Amygdala (tissue), 56 donors: ENCODE data around the gene PAX7.
"Not testable (repeated sequence)": the region's sequence is repeated elsewhere in the genome, so short reads cannot be mapped to it uniquely, and the experiment has no call there.

Experiments
- DNase-seq, 56 donors: peaks; one replicate each; lab custom pipeline; 2025; lab: John Stamatoyannopoulos, UW

The PAX7 gene

GRCh38 chr1:18630511-18631495 lies at the start of gene PAX7:
Gene PAX7, plus strand, starts transcription at chr1:18630846. Its CDS starts 758 bp downstream, at chr1:18631604.
- no peak for DNase-seq

DNA sequence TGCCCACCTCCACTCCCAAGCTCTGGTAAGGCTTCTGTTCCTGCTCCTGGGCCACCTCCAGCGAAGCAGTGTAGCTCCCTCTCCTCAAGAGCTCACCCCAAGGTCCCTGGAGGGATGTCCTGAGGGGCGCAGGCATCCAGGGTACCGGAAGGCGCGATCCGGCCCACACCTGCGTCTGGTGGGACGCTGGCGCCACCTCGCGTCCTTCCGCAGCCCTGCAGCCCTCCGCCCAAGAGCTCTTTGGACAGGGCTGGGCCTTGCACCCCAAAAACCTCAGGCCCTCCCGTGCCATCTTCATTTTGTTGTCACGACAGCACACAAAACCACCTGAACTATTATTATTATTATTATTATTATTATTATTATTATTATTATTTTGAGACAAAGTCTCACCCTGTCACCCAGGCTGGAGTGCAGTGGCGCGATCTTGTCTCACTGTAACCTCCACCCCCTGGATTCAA lies 49.2 kb upstream of the PAX7 start:
- peak in 7 of 56 donors; percentile 3 to 38 (median 16) for DNase-seq

GRCh38 chr1:18582890-18583289 lies 47.8 kb upstream of the PAX7 start:
- no peak for DNase-seq

DNA sequence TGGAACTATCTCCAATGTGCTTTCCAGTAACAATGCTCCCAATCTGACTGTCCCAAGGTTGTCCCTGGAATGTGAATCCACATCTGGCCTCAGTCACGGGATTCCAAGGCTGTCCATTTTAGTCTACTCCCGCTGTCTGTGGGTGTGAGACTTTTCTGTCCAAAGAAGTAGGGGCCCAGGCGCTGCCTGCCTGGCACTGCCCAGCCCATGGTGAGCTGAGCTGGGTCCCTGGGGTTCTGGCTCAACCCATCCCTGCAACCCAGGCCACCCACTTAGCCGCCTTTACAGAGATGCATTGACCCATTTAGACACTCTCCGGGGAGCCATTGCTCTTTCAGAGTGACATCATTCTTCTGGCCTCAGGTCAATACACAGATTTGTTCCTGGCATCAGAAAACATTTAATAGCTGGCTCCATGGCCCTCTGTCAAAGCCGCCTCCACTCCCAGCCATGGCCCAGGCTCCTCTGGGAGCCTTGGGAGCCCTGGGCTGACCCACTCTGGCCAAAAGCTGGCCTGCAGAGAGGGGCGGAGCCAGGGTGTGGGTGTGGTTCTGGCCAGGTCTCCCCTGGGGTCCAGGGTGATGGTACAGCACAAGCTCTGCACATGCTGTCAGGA lies 47.2 kb upstream of the PAX7 start:
- DNase-seq = no peak

DNA sequence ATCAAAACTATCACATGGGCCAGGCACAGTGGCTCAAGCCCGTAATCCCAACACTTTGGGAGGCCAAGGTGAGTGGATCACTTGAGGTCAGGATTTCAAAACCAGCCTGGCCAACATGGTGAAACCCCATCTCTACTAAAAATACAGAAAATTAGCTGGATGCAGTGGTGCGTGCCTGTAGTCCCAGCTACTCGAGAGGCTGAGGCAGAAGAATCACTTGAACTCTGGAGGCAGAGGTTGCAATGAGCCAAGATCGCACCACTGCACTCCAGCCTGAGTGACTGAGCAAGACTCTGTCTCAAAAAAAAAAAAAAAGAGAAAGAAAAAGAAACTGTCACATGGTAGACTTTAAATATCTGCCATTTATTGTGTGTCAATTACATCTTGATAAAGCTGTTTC lies 44.6 kb upstream of the PAX7 start:
- not testable (repeated sequence) for DNase-seq

GRCh38 chr1:18588093-18588492 lies 42.6 kb upstream of the PAX7 start:
- DNase-seq = no peak

DNA sequence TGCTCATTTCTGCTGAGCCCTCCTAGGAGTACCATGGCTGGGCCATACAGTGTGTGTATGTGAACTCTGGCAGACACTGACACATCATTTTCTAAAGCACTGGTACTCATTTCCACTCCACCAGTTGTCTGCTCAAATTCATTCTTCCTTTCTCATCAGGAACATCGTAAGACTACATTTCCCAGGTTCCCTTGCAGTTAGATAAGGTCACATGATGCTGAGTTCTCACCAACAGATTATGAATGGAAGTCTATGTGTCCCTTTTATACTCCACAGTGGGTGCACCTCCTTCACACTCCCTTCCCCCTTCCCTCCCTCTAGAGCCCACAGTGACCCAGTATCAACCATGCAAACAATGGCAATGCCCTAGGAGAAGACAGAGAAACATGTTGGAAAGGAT lies 38.3 kb upstream of the PAX7 start:
- no peak for DNase-seq

GRCh38 chr1:18597160-18598042 lies 33.2 kb upstream of the PAX7 start:
- DNase-seq = peak in 35 of 56 donors; percentile 5 to 67 (median 24)

- peak in 3 of 56 donors; percentile 2 to 13 (median 3) for DNase-seq
Observed at GRCh38 chr1:18599086-18599485, 31.6 kb upstream of the PAX7 start.

DNA sequence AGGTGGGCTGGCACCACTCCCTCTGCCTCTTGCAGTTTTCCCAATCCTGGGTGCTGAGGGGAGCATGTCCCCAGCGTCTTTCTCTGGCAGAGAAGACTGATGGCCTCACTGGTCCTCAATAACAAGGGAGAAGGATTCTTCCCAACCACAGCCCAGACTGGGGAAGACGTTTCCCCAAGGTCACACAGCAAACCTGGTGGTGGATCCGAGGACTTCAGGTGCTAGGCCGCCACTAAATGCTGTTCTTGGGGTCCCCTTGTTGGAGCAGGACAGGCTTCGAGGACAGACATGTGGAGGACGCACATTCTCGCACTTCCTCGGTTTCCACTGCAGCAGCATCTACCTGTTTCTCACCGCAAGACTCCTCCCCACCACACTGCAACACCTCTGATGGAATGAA lies 30.9 kb upstream of the PAX7 start:
- no peak for DNase-seq

- no peak for DNase-seq
Observed at GRCh38 chr1:18602533-18603211, 28.0 kb upstream of the PAX7 start.

- no peak for DNase-seq
Observed at GRCh38 chr1:18603212-18603852, 27.3 kb upstream of the PAX7 start.

GRCh38 chr1:18606443-18607288 lies 24.0 kb upstream of the PAX7 start:
- no peak for DNase-seq

GRCh38 chr1:18607289-18607760 lies 23.3 kb upstream of the PAX7 start:
- DNase-seq = no peak

DNA sequence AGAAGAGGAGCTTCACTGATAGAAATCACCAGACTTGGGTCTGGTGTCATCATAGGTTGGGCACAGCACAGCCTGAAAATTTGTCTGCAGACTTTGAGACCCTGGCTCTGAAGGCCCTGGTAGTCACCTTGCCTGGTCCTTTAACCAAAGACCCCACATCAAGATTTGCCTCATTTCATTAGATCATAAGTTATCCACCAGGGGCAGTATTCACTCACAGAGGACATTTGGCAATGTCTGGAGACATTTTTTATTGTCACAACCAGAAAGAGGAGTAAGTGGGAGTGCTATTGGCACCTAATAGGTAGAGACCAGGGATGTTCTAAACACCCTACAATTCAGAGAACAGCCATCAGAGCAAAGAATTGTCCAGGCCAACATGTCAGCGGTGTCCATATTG lies 22.1 kb upstream of the PAX7 start:
- DNase-seq = no peak

DNA sequence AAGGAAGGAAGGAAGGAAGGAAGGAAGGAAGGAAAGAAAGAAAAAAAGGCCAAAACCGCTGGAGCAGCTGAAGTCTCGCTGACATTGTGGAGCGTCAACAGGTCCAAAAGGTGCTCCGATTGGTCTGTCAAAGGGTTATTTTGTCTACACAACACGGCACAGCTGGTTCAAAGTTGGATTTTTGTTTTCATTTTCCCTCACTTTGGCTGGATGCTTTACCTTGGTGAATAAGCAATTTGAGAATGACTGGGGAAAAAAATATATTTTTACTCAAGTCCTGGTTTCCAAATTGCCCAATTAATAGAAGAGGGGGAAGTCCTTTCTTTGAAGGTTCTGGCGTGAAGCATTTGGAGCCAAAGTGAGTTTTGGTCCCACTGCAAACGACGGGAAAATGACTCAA lies 19.3 kb upstream of the PAX7 start:
- DNase-seq = no peak

DNA sequence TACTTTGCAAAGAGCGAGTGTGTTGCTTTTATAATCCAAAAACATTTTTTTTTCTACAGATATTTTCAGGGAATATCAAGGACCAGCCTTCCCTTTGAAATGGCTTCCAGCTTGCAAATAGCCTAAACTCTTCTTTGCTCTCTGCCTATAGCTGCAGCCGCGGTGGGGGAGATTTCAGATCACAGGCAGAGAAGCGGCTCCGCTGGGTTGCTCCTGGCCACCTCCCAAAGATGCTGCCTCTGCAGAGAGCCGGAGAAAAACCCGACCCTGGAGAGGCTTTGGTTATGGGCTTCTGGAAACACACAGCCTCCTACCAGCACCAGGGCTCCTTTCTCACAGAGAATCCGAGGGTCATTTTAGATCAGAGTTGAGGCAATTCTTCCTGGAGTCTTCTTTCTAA lies 18.6 kb upstream of the PAX7 start:
- DNase-seq = no peak

DNA sequence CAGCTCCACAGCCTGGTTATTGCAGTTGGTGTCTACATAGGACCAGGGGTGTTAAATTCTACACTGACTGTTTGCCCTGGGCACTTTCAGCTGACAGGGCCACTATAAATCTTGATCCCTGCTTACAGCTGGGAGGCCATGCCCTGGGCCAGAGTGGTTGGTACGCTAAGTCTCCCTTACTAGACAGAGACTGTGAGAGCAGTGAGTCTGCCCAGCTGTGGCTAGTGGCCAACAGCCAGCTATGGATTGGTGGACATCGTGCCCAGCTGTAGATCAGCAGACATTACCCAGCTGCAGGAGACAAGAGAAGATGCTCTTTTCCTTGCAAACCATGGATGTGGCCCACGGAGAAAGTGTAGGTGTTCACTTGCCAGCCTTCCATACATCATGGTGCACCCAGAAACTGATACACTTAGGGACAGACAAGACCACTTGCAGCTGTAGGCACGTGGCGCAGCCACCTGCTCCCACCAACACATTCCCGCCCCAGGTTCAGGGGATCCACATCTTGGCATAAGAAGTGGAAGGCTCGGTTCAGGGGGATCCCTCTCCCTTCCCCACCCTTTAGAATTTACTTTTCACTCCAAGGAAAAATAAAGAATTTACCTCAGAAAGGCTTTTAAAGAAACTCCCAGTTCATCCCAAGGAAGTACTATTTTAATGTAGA lies 16.4 kb upstream of the PAX7 start:
- peak in 1 of 56 donors; percentile 1 for DNase-seq
